GM23338 (cell line): ENCODE results near the gene PVALEF. TPM values are rescaled to one million over a fixed set of nuclear protein-coding genes. Genes with fewer than 3 reads are reported as not detected.

Source experiments
- ATAC-seq: fragments of 200-7000 bp; cut with Tn5 transposase; 3 replicates; pipeline ENCODE4 v1.9.1; 2020
- DNase-seq: peaks from one replicate; pipeline ENCODE4 v3.0.0-alpha.2; 2015; ENCODE audit warnings: low spot score
- H2AFZ ChIP-seq: fragments of 200-600 bp; sonication (generic); 2 replicates; pipeline ENCODE4 v1.8.0; 2016; ENCODE audit warnings: antibody characterized with exemption, mild to moderate bottlenecking, moderate library complexity
- H3F3A ChIP-seq: fragments of 200-600 bp; sonication (generic); replicated peaks from 2 replicates; pipeline ENCODE4 v1.8.0; 2017; ENCODE audit warnings: antibody characterized with exemption, mixed run types, low read depth
- H3K27ac ChIP-seq: fragments of 200-600 bp; sonication (generic); 2 replicates; pipeline ENCODE4 v1.6.1; 2016; ENCODE audit warnings: low read depth
- H3K27me3 ChIP-seq: fragments of 200-600 bp; sonication (generic); 2 replicates; pipeline ENCODE4 v1.8.0; 2016; ENCODE audit warnings: mild to moderate bottlenecking, mixed run types, moderate library complexity; ENCODE audit not compliant: insufficient read depth
- H3K36me3 ChIP-seq: fragments of 200-600 bp; sonication (generic); 2 replicates; pipeline ENCODE4 v1.8.0; 2016; ENCODE audit warnings: mild to moderate bottlenecking; ENCODE audit not compliant: insufficient read depth
- H3K4me1 ChIP-seq: fragments of 200-600 bp; sonication (generic); 2 replicates; pipeline ENCODE4 v1.8.0; 2016; ENCODE audit warnings: mild to moderate bottlenecking, moderate library complexity; ENCODE audit not compliant: insufficient read depth
- H3K4me2 ChIP-seq: fragments of 200-600 bp; sonication (generic); 2 replicates; pipeline ENCODE4 v1.7.1; 2017; ENCODE audit warnings: mixed run types
- H3K4me3 ChIP-seq: fragments of 200-600 bp; sonication (generic); 2 replicates; pipeline ENCODE4 v1.6.1; 2016; ENCODE audit warnings: mixed run types
- H3K79me2 ChIP-seq: fragments of 200-600 bp; sonication (generic); replicated peaks from 2 replicates; pipeline ENCODE4 v1.8.0; 2017; ENCODE audit warnings: mild to moderate bottlenecking; ENCODE audit not compliant: insufficient read depth
- H3K9me2 ChIP-seq: fragments of 200-600 bp; sonication (generic); 2 replicates; pipeline ENCODE4 v1.8.0; 2017; ENCODE audit not compliant: insufficient read depth
- H4K20me1 ChIP-seq: fragments of 200-600 bp; sonication (generic); replicated peaks from 2 replicates; pipeline ENCODE4 v1.8.0; 2017; ENCODE audit warnings: mild to moderate bottlenecking; ENCODE audit not compliant: insufficient read depth
- H3K27ac Mint-ChIP-seq: 2 replicates; pipeline ENCODE4 v1.8.0; 2020; ENCODE audit warnings: inconsistent platforms, mild to moderate bottlenecking, moderate library complexity, mixed read lengths
- H3K27me3 Mint-ChIP-seq: 3 replicates; pipeline ENCODE4 v1.8.0; 2022; ENCODE audit warnings: low read depth, mild to moderate bottlenecking, moderate library complexity, mixed read lengths, inconsistent platforms; ENCODE audit not compliant: insufficient read depth, poor library complexity
- H3K36me3 Mint-ChIP-seq: 3 replicates; pipeline ENCODE4 v1.8.0; 2021; ENCODE audit warnings: low read depth, mild to moderate bottlenecking, inconsistent platforms, moderate library complexity, mixed read lengths
- H3K4me1 Mint-ChIP-seq: 3 replicates; pipeline ENCODE4 v1.8.0; 2020; ENCODE audit warnings: mild to moderate bottlenecking, inconsistent platforms, mixed read lengths
- H3K4me3 Mint-ChIP-seq: 3 replicates; pipeline ENCODE4 v1.8.0; 2021; ENCODE audit warnings: moderate library complexity, mild to moderate bottlenecking, inconsistent platforms, mixed read lengths
- H3K9me3 Mint-ChIP-seq: 3 replicates; pipeline ENCODE4 v1.8.0; 2020; ENCODE audit warnings: moderate library complexity, mild to moderate bottlenecking, inconsistent platforms, mixed read lengths
- CREB1 ChIP-seq: fragments of 250-450 bp; sonication (Bioruptor Pico); IDR thresholded peaks from 2 replicates; pipeline ENCODE4 v1.5.0; 2020; ENCODE audit warnings: low read depth, mild to moderate bottlenecking, moderate library complexity
- EZH2 ChIP-seq: fragments of 200-600 bp; sonication (generic); IDR thresholded peaks from one replicate; pipeline ENCODE4 v1.8.0; 2017; ENCODE audit warnings: antibody characterized with exemption, mild to moderate bottlenecking, low read depth; ENCODE audit not compliant: unreplicated experiment
- EZH2phosphoT487 ChIP-seq: fragments of 200-600 bp; sonication (generic); IDR thresholded peaks from one replicate; pipeline ENCODE4 v1.8.1; 2018; ENCODE audit warnings: antibody characterized with exemption; ENCODE audit not compliant: unreplicated experiment
- JUNB ChIP-seq: IDR thresholded peaks from one replicate; pipeline ENCODE4 v1.6.1; 2016; ENCODE audit warnings: antibody characterized with exemption; ENCODE audit not compliant: unreplicated experiment
- NANOG ChIP-seq: IDR thresholded peaks from 2 replicates; pipeline ENCODE4 v1.6.1; 2016; ENCODE audit warnings: antibody characterized with exemption, borderline replicate concordance
- POLR2AphosphoS5 ChIP-seq: IDR thresholded peaks from 2 replicates; pipeline ENCODE4 v1.6.1; 2016; ENCODE audit warnings: antibody characterized with exemption, low read depth
- STAT1 ChIP-seq: IDR thresholded peaks from one replicate; pipeline ENCODE4 v1.6.1; 2016; ENCODE audit warnings: antibody characterized with exemption; ENCODE audit not compliant: unreplicated experiment
- ZNF114 ChIP-seq: fragments of 250-450 bp; sonication (Bioruptor Pico); IDR thresholded peaks from 2 replicates; pipeline ENCODE4 v1.5.0; 2020; ENCODE audit warnings: mild to moderate bottlenecking, moderate library complexity
- ZNF331 ChIP-seq: fragments of 250-450 bp; sonication (Bioruptor Pico); IDR thresholded peaks from 2 replicates; pipeline ENCODE4 v1.5.0; 2020; ENCODE audit warnings: low read depth, mild to moderate bottlenecking, moderate library complexity
- polyA plus RNA-seq: library from polyadenylated mRNA; unstranded; fragments of >200 nt; fragmentation: Nextera tagmentation; extraction: Ambion mirVana; gene quantifications from 2 replicates; pipeline ENCODE4 v1.2.1, GENCODE V29; 2016
- total RNA-seq: library from RNA; depleted of rRNA; stranded (reverse); fragments of >200 nt; shearing (Covaris generic); gene quantifications from 2 replicates; pipeline ENCODE4 v1.2.3, GENCODE V29; 2014
- TF ChIP-seq, protein P1 (sequence below): IDR thresholded peaks from one replicate; pipeline ENCODE4 v1.6.1; 2018; ENCODE audit warnings: antibody characterized with exemption; ENCODE audit not compliant: unreplicated experiment
- TF ChIP-seq, protein P2 (sequence below), 2 experiments: fragments of 200-600 bp in 1 of 2; sonication (generic) in 1 of 2; conservative IDR thresholded peaks; 2 replicates each; pipeline versions ENCODE4 v1.5.1 to v1.6.1; 2016 to 2017; ENCODE audit warnings: antibody characterized with exemption in 2 of 2, low read depth in 2 of 2, mild to moderate bottlenecking in 2 of 2, moderate library complexity in 1 of 2
- TF ChIP-seq, protein P3 (sequence below): IDR thresholded peaks from 2 replicates; pipeline ENCODE4 v1.6.1; 2016; ENCODE audit warnings: antibody characterized with exemption
- TF ChIP-seq, protein P4 (sequence below): fragments of 250-450 bp; sonication (Bioruptor Pico); IDR thresholded peaks from 2 replicates; pipeline ENCODE4 v1.5.0; 2020; ENCODE audit warnings: mild to moderate bottlenecking, moderate library complexity

The PVALEF gene
- total and polyA plus RNA-seq, 2 experiments from 2014 or later, result not detected

DNA sequence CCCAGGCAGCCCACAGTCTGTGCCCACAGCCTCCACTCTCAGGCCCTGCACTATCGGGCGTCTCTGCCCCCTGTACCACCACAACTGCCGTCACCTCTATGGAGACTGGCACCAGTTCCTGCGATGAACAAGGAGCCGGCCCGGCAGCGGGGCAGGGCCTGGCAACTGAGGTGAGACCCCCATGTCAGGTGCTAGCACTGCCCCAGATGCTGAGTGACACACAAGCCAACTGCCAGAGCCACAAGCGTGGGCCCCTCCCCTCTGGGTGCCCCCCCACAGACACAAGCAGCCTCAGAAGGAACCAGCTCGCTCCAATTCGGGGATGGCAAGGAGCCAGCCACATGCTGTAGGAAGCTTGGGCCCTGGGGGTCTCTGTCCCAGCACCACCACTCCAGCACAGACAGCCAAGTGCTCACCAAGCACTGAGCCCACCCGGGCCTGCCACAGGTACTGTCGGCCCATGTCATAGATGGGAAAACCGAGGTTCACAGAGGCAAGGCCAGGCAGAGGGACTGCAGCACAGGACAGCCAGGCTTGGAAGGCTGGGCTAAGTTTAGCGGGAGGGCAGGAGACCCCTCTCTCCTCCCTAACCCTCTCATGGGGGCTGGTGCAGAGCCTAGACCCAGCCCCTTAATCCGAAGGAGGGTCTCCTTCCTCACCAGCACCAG, 1.5 kb upstream of the PVALEF start:
- DNase-seq (no peak), ATAC-seq (no peak)
- Histone ChIP-seq H3K27me3 (no peaks in the 10 kb centered on the region), H3K4me1 (no peaks in the 10 kb centered on the region), H4K20me1 (no peaks in the 10 kb centered on the region), H3K4me3 (no peak overlapping the region), H3K4me2 (no peak overlapping the region), H3K27ac (no peak overlapping the region), H2AFZ (no peak overlapping the region), H3F3A (no peaks in the 10 kb centered on the region), H3K9me2 (no peaks in the 10 kb centered on the region), H3K79me2 (no peaks in the 10 kb centered on the region), H3K36me3 (no peaks in the 10 kb centered on the region)
- Mint-ChIP-seq H3K9me3 (no peaks in the 10 kb centered on the region), H3K4me3 (no peak overlapping the region), H3K27ac (no peak overlapping the region; the same call in 1 of the 2 replicates), H3K36me3 (no peaks in the 10 kb centered on the region), H3K27me3 (peaks cover 6% of the 10 kb centered on the region), H3K4me1 (peaks cover 2% of the 10 kb centered on the region; the same call in 1 of the 3 replicates)
- TF ChIP-seq ZNF331 (no peak), ZNF114 (CRISPR knock-in tag) (no peak), EZH2phosphoT487 (no peak), JUNB (no peak), CREB1 (CRISPR knock-in tag) (no peak), NANOG (no peak), STAT1 (no peak), EZH2 (no peak), POLR2AphosphoS5 (no peak)
- TF ChIP-seq, protein P1, sequence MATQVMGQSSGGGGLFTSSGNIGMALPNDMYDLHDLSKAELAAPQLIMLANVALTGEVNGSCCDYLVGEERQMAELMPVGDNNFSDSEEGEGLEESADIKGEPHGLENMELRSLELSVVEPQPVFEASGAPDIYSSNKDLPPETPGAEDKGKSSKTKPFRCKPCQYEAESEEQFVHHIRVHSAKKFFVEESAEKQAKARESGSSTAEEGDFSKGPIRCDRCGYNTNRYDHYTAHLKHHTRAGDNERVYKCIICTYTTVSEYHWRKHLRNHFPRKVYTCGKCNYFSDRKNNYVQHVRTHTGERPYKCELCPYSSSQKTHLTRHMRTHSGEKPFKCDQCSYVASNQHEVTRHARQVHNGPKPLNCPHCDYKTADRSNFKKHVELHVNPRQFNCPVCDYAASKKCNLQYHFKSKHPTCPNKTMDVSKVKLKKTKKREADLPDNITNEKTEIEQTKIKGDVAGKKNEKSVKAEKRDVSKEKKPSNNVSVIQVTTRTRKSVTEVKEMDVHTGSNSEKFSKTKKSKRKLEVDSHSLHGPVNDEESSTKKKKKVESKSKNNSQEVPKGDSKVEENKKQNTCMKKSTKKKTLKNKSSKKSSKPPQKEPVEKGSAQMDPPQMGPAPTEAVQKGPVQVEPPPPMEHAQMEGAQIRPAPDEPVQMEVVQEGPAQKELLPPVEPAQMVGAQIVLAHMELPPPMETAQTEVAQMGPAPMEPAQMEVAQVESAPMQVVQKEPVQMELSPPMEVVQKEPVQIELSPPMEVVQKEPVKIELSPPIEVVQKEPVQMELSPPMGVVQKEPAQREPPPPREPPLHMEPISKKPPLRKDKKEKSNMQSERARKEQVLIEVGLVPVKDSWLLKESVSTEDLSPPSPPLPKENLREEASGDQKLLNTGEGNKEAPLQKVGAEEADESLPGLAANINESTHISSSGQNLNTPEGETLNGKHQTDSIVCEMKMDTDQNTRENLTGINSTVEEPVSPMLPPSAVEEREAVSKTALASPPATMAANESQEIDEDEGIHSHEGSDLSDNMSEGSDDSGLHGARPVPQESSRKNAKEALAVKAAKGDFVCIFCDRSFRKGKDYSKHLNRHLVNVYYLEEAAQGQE, result no peak
- TF ChIP-seq, protein P2, sequence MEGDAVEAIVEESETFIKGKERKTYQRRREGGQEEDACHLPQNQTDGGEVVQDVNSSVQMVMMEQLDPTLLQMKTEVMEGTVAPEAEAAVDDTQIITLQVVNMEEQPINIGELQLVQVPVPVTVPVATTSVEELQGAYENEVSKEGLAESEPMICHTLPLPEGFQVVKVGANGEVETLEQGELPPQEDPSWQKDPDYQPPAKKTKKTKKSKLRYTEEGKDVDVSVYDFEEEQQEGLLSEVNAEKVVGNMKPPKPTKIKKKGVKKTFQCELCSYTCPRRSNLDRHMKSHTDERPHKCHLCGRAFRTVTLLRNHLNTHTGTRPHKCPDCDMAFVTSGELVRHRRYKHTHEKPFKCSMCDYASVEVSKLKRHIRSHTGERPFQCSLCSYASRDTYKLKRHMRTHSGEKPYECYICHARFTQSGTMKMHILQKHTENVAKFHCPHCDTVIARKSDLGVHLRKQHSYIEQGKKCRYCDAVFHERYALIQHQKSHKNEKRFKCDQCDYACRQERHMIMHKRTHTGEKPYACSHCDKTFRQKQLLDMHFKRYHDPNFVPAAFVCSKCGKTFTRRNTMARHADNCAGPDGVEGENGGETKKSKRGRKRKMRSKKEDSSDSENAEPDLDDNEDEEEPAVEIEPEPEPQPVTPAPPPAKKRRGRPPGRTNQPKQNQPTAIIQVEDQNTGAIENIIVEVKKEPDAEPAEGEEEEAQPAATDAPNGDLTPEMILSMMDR (conservative IDR thresholded peaks at IDR 0.05; ENCODE audit: low read depth in 2 of 2), result no peak
- TF ChIP-seq, protein P3, sequence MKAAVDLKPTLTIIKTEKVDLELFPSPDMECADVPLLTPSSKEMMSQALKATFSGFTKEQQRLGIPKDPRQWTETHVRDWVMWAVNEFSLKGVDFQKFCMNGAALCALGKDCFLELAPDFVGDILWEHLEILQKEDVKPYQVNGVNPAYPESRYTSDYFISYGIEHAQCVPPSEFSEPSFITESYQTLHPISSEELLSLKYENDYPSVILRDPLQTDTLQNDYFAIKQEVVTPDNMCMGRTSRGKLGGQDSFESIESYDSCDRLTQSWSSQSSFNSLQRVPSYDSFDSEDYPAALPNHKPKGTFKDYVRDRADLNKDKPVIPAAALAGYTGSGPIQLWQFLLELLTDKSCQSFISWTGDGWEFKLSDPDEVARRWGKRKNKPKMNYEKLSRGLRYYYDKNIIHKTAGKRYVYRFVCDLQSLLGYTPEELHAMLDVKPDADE, result no peak
- TF ChIP-seq, protein P4, sequence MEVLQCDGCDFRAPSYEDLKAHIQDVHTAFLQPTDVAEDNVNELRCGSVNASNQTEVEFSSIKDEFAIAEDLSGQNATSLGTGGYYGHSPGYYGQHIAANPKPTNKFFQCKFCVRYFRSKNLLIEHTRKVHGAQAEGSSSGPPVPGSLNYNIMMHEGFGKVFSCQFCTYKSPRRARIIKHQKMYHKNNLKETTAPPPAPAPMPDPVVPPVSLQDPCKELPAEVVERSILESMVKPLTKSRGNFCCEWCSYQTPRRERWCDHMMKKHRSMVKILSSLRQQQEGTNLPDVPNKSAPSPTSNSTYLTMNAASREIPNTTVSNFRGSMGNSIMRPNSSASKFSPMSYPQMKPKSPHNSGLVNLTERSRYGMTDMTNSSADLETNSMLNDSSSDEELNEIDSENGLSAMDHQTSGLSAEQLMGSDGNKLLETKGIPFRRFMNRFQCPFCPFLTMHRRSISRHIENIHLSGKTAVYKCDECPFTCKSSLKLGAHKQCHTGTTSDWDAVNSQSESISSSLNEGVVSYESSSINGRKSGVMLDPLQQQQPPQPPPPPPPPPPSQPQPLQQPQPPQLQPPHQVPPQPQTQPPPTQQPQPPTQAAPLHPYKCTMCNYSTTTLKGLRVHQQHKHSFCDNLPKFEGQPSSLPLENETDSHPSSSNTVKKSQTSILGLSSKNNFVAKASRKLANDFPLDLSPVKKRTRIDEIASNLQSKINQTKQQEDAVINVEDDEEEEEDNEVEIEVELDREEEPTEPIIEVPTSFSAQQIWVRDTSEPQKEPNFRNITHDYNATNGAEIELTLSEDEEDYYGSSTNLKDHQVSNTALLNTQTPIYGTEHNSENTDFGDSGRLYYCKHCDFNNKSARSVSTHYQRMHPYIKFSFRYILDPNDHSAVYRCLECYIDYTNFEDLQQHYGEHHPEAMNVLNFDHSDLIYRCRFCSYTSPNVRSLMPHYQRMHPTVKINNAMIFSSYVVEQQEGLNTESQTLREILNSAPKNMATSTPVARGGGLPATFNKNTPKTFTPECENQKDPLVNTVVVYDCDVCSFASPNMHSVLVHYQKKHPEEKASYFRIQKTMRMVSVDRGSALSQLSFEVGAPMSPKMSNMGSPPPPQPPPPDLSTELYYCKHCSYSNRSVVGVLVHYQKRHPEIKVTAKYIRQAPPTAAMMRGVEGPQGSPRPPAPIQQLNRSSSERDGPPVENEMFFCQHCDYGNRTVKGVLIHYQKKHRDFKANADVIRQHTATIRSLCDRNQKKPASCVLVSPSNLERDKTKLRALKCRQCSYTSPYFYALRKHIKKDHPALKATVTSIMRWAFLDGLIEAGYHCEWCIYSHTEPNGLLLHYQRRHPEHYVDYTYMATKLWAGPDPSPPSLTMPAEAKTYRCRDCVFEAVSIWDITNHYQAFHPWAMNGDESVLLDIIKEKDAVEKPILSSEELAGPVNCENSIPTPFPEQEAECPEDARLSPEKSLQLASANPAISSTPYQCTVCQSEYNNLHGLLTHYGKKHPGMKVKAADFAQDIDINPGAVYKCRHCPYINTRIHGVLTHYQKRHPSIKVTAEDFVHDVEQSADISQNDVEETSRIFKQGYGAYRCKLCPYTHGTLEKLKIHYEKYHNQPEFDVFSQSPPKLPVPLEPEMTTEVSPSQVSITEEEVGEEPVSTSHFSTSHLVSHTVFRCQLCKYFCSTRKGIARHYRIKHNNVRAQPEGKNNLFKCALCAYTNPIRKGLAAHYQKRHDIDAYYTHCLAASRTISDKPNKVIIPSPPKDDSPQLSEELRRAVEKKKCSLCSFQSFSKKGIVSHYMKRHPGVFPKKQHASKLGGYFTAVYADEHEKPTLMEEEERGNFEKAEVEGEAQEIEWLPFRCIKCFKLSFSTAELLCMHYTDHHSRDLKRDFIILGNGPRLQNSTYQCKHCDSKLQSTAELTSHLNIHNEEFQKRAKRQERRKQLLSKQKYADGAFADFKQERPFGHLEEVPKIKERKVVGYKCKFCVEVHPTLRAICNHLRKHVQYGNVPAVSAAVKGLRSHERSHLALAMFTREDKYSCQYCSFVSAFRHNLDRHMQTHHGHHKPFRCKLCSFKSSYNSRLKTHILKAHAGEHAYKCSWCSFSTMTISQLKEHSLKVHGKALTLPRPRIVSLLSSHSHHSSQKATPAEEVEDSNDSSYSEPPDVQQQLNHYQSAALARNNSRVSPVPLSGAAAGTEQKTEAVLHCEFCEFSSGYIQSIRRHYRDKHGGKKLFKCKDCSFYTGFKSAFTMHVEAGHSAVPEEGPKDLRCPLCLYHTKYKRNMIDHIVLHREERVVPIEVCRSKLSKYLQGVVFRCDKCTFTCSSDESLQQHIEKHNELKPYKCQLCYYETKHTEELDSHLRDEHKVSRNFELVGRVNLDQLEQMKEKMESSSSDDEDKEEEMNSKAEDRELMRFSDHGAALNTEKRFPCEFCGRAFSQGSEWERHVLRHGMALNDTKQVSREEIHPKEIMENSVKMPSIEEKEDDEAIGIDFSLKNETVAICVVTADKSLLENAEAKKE (CRISPR knock-in tag), result no peak
